ENCODE results near the gene CPA1. TPM values are rescaled to one million over a fixed set of nuclear protein-coding genes. Genes with fewer than 3 reads are reported as not detected.

Gene CPA1
- total and polyA plus RNA-seq, 2 of the 13 experiments (the other 11 are each of a cell fraction or from before 2014, with no cell fraction given), result 0.20 to 0.58 TPM

DNA sequence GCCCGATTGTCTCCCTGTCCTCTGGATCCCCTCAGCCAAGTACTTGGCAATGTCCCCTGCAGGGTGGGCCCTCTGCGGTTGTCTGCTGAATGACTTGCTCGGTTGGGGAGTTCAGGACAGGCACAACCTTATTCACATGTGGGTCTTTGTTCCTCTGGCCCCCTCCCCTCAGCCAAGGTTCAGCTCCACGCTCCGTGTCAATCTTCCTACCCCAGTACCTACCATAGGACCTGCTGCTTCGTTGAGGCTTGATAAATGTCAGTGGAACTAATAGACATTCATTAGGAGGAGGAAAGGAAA, 28.6 kb upstream of the CPA1 start:
- H3K36me3 ChIP-seq (replicated peaks in 1 of 2; ENCODE audit: control insufficient read depth in 1 of 2, insufficient read depth in 2 of 2, low read length in 2 of 2), result no peaks in the 10 kb centered on the region
- H3K79me2 ChIP-seq (ENCODE audit: insufficient read depth, low read length), result no peaks in the 10 kb centered on the region
- no peak overlapping the region for H3K4me3 ChIP-seq (replicated peaks in 1 of 3; ENCODE audit: insufficient read depth in 1 of 3, low read depth in 2 of 3, low read length in 3 of 3)
- no peak overlapping the region for H3K27ac ChIP-seq (ENCODE audit: extremely low read length, insufficient read depth, low read length)
- H2AFZ ChIP-seq (ENCODE audit: low read length), result no peak overlapping the region
- ATAC-seq (no peak), FAIRE-seq (no peak), DNase-seq (ENCODE audit: low spot score) (no peak)
- intact Hi-C loops (cut with micrococcal nuclease; ENCODE audit: unreplicated experiment), result no loop called here
- ChIA-PET POLR2A (no interaction called here), CTCF (ENCODE audit: low intra/inter-chr PET ratio, low total read pairs) (no interaction called here)
- peaks cover 38% of the 10 kb centered on the region for H3K4me1 ChIP-seq (ENCODE audit: insufficient read depth, low read length)
- peaks cover 5 to 19% of the 10 kb centered on the region in 2 experiments; a peak in 4 of 5 replicates for H3K27me3 ChIP-seq (ENCODE audit: control insufficient read depth in 1 of 2, insufficient read depth in 2 of 2, low read length in 2 of 2)
- 0 out of 2 replicates have a peak overlapping the region, but pooled peaks have one; percentile 57 for H3K4me2 ChIP-seq (ENCODE audit: low read depth, low read length)
- BruUV-seq (replicated peaks), result no TSS peak
- no peak overlapping the region for H3K9ac ChIP-seq (ENCODE audit: insufficient read depth, low read depth, low read length)
- no peaks in the 10 kb centered on the region for H3K9me3 ChIP-seq (ENCODE audit: low read length)
- in situ Hi-C loops (cut with HindIII; ENCODE audit: extremely low pct_ligation_motif_present, low pct_unique_long_range_greater_than_20kb), result no loop called here
- no peaks in the 10 kb centered on the region for H4K20me1 ChIP-seq (ENCODE audit: insufficient read depth, low read length)
- 42% methylated on average over 5 of the region's 6 CpGs for whole genome bisulfite sequencing (ENCODE audit: low lambda C conversion rate)
- no peak for TF ChIP-seq ZNF776 (CRISPR knock-in tag; IDR thresholded peaks at IDR 0.05)
- no peak for TF ChIP-seq SMYD3 (CRISPR knock-in tag; IDR thresholded peaks at IDR 0.05)
- TF ChIP-seq TMF1 (CRISPR knock-in tag; IDR thresholded peaks at IDR 0.05; ENCODE audit: low read depth), result no peak
- TF ChIP-seq BRD4 (CRISPR knock-in tag; IDR thresholded peaks at IDR 0.05), result no peak
- no peak for TF ChIP-seq ZNF619 (CRISPR knock-in tag; IDR thresholded peaks at IDR 0.05)
- TF ChIP-seq ZNF468 (CRISPR knock-in tag; IDR thresholded peaks at IDR 0.05), result no peak
- TF ChIP-seq THYN1 (CRISPR knock-in tag; IDR thresholded peaks at IDR 0.05; ENCODE audit: borderline replicate concordance, low read depth), result no peak
- TF ChIP-seq FOXM1 (CRISPR knock-in tag; IDR thresholded peaks at IDR 0.05), result no peak
- TF ChIP-seq, protein P1, sequence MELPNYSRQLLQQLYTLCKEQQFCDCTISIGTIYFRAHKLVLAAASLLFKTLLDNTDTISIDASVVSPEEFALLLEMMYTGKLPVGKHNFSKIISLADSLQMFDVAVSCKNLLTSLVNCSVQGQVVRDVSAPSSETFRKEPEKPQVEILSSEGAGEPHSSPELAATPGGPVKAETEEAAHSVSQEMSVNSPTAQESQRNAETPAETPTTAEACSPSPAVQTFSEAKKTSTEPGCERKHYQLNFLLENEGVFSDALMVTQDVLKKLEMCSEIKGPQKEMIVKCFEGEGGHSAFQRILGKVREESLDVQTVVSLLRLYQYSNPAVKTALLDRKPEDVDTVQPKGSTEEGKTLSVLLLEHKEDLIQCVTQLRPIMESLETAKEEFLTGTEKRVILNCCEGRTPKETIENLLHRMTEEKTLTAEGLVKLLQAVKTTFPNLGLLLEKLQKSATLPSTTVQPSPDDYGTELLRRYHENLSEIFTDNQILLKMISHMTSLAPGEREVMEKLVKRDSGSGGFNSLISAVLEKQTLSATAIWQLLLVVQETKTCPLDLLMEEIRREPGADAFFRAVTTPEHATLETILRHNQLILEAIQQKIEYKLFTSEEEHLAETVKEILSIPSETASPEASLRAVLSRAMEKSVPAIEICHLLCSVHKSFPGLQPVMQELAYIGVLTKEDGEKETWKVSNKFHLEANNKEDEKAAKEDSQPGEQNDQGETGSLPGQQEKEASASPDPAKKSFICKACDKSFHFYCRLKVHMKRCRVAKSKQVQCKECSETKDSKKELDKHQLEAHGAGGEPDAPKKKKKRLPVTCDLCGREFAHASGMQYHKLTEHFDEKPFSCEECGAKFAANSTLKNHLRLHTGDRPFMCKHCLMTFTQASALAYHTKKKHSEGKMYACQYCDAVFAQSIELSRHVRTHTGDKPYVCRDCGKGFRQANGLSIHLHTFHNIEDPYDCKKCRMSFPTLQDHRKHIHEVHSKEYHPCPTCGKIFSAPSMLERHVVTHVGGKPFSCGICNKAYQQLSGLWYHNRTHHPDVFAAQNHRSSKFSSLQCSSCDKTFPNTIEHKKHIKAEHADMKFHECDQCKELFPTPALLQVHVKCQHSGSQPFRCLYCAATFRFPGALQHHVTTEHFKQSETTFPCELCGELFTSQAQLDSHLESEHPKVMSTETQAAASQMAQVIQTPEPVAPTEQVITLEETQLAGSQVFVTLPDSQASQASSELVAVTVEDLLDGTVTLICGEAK (IDR thresholded peaks at IDR 0.05), result no peak
- TF ChIP-seq, protein P1 (CRISPR knock-in tag; IDR thresholded peaks at IDR 0.05), result no peak
- TF ChIP-seq HHEX (CRISPR knock-in tag; IDR thresholded peaks at IDR 0.05), result no peak
- no peak for TF ChIP-seq NR2C2 (CRISPR knock-in tag; IDR thresholded peaks at IDR 0.05; ENCODE audit: borderline replicate concordance)
- TF ChIP-seq, protein P2, sequence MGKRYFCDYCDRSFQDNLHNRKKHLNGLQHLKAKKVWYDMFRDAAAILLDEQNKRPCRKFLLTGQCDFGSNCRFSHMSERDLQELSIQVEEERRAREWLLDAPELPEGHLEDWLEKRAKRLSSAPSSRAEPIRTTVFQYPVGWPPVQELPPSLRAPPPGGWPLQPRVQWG (CRISPR knock-in tag; IDR thresholded peaks at IDR 0.05; ENCODE audit: borderline replicate concordance, low read depth), result no peak
- TF ChIP-seq ZNF121 (CRISPR knock-in tag; IDR thresholded peaks at IDR 0.05), result no peak
- TF ChIP-seq NR2F1 (CRISPR knock-in tag; IDR thresholded peaks at IDR 0.05), result no peak
- no peak for TF ChIP-seq ZNF207 (IDR thresholded peaks at IDR 0.05; ENCODE audit: borderline replicate concordance)
